Ovary (tissue), 3 donors: Measurements from ENCODE around the gene TTC32.

Experiments
- CTCF ChIP-seq, 3 donors: fragments of 450-650 bp in 2 of 3; fragments of 200-600 bp in 1 of 3; IDR thresholded peaks; one replicate each; pipeline versions ENCODE4 v1.5.1 to v1.8.0; 2016 to 2022; ENCODE audit warnings: antibody characterized with exemption in 3 of 3, mild to moderate bottlenecking in 1 of 3
- EP300 ChIP-seq: sonication (generic); formaldehyde crosslinking; IDR thresholded peaks from one replicate; pipeline ENCODE4 v1.6.1; 2017; ENCODE audit warnings: antibody characterized with exemption
- POLR2A ChIP-seq: fragments of 450-650 bp; IDR thresholded peaks from one replicate; pipeline ENCODE4 v1.6.1; 2017; ENCODE audit warnings: antibody characterized with exemption, mild to moderate bottlenecking, moderate library complexity
- donor health status: DM: no; HTN: no; CAD: no.

DNA sequence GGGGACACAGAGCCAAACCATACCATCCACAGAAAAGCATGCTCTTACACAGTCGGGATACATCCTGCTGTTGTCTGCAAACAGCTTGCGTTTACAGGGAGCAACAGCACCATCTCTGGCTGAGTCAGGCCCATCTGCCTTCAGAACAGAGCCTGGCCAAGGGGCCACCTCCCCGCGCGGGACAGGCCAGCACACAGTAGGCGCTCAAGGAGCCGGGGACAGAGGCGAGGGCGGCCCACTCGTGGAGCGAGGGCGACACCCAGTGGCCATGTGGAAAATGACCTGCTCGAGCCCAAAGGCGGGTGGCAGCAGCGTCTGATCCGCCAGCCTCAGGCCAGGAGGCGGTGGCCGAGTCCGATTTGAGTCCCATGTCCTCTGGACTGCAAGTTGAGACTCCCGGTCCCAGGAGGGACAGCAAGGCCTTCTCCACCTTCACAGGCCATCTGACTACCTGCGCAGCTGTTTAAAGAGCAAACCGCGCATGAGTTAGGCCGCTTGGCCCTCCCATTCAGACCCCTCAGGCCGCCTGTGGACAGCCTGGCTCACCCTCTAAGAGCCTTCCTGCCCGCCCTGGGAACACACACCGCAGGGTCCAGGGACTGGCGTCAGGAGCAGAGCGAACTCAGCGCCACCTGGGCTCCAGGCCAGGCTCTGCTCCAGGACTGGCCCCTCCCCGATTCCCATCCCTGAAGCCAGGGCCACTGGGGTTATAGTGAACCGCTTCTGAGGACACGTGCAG, 38.3 kb downstream of the TTC32 start:
- no peak for TF ChIP-seq POLR2A
- no peak for TF ChIP-seq EP300
- peak; percentile 89 to 92 (median 89) for TF ChIP-seq CTCF (IDR thresholded peaks at IDR 0.05)
